DND-41 (cell line): Measurements from ENCODE around the gene CASP9.

Source experiments
- CTCF ChIP-seq: IDR thresholded peaks from 2 replicates; pipeline ENCODE4 v1.5.1; 2012; ENCODE audit warnings: borderline replicate concordance, low read length, moderate library complexity, mild to moderate bottlenecking; ENCODE audit not compliant: poor library complexity, severe bottlenecking; ENCODE audit errors: extremely low read depth
- EZH2 ChIP-seq: IDR thresholded peaks from 3 replicates; pipeline ENCODE4 v1.6.1; 2012; ENCODE audit warnings: borderline replicate concordance, low read depth, mild to moderate bottlenecking, moderate library complexity, low read length, inconsistent platforms; ENCODE audit not compliant: severe bottlenecking

- TF ChIP-seq CTCF (no peak), EZH2 (no peak)
These were observed 38.4 kb downstream of the CASP9 start for GRCh38 chr1:15485636-15486035.
